Measurements from ENCODE around the gene ANKRD13A. TPM values are rescaled to one million over a fixed set of nuclear protein-coding genes. Genes with fewer than 3 reads are reported as not detected.
A peak's percentile ranks its signal among the peaks of the same experiment; 100 is the strongest.
"Not testable (repeated sequence)": the region's sequence is repeated elsewhere in the genome, so short reads cannot be mapped to it uniquely, and the experiment has no call there.

Gene ANKRD13A
- total RNA-seq, 2 donors from 2014 or later, result 65.3 to 68.3 TPM

- intact Hi-C loops (cut with DNase I, micrococcal nuclease), result no loop called here
- DNase-seq, result no peak
- no peak for ATAC-seq
Measured at GRCh38 chr12:110035534-110036104, 36.4 kb downstream of the ANKRD13A start.

GRCh38 chr12:110037315-110037714 lies 38.1 kb downstream of the ANKRD13A start:
- no peak for DNase-seq
- ATAC-seq, result no peak
- intact Hi-C loops (cut with DNase I, micrococcal nuclease), result no loop called here

- intact Hi-C loops (cut with DNase I, micrococcal nuclease), result no loop called here
- no peak for DNase-seq
- peak; percentile 5 for ATAC-seq
Measured at GRCh38 chr12:110038741-110039084, 39.5 kb downstream of the ANKRD13A start.

GRCh38 chr12:110039085-110039807 lies 40.0 kb downstream of the ANKRD13A start:
- peak; percentile 88 for ATAC-seq
- DNase-seq, result peak; percentile 30 to 55
- intact Hi-C loops (cut with DNase I, micrococcal nuclease), result no loop called here

- intact Hi-C loops (cut with DNase I, micrococcal nuclease), result no loop called here
- peak; percentile 18 for ATAC-seq
- no peak for DNase-seq
Measured at GRCh38 chr12:110042264-110042663, 43.0 kb downstream of the ANKRD13A start.

GRCh38 chr12:110046451-110047187 lies 47.4 kb downstream of the ANKRD13A start:
- intact Hi-C loops (cut with DNase I, micrococcal nuclease), result no loop called here
- DNase-seq (no peak), ATAC-seq (no peak)

GRCh38 chr12:110047297-110047940 lies 48.2 kb downstream of the ANKRD13A start:
- intact Hi-C loops (cut with DNase I, micrococcal nuclease), result no loop called here
- no peak for DNase-seq
- ATAC-seq, result no peak

GRCh38 chr12:110048242-110049027 lies 49.2 kb downstream of the ANKRD13A start, which contains the start of gene C12orf76:
C12orf76 (minus strand) TSS chr12:110048522; CDS start chr12:110048495, 27 bp downstream.
- ATAC-seq (peak; percentile 99), DNase-seq (peak; percentile 96 to 97)
- intact Hi-C loops (cut with DNase I, micrococcal nuclease), result no loop called here

GRCh38 chr12:110049034-110049433 lies 49.8 kb downstream of the ANKRD13A start:
- intact Hi-C loops (cut with DNase I, micrococcal nuclease); ATAC-seq: not testable (repeated sequence)
- DNase-seq, result peak in 1 of 2 donors; percentile 35

- intact Hi-C loops (cut with DNase I, micrococcal nuclease); DNase-seq; ATAC-seq: not testable (repeated sequence)
Measured at GRCh38 chr12:110049666-110050065, 50.4 kb downstream of the ANKRD13A start.

GRCh38 chr12:110050927-110051326 lies 51.7 kb downstream of the ANKRD13A start:
- DNase-seq (no peak), ATAC-seq (no peak)
- intact Hi-C loops (cut with DNase I, micrococcal nuclease), result no loop called here

GRCh38 chr12:110055375-110056352 lies 56.4 kb downstream of the ANKRD13A start:
- DNase-seq; ATAC-seq; intact Hi-C loops (cut with DNase I, micrococcal nuclease): not testable (repeated sequence)

GRCh38 chr12:110056643-110057042 lies 57.4 kb downstream of the ANKRD13A start:
- DNase-seq; intact Hi-C loops (cut with DNase I, micrococcal nuclease); ATAC-seq: not testable (repeated sequence)

GRCh38 chr12:110058875-110059615 lies 59.8 kb downstream of the ANKRD13A start:
- DNase-seq (no peak), ATAC-seq (no peak)
- intact Hi-C loops (cut with DNase I, micrococcal nuclease), result no loop called here

- ATAC-seq (no peak), DNase-seq (no peak)
- intact Hi-C loops (cut with DNase I, micrococcal nuclease), result no loop called here
Measured at GRCh38 chr12:110059651-110060000, 60.4 kb downstream of the ANKRD13A start.

- intact Hi-C loops (cut with DNase I, micrococcal nuclease), result no loop called here
Measured at GRCh38 chr12:110062241-110062640, 63.0 kb downstream of the ANKRD13A start.

GRCh38 chr12:110065540-110065939 lies 66.3 kb downstream of the ANKRD13A start:
- ATAC-seq, result no peak
- DNase-seq, result no peak
- intact Hi-C loops (cut with DNase I, micrococcal nuclease), result no loop called here

More at GRCh38 chr12:110062241-110062640, 63.0 kb downstream of the ANKRD13A start:
- ATAC-seq (no peak), DNase-seq (no peak)
